Fibroblast of lung (primary cell): ENCODE data around the gene SPOCK1. TPM values are rescaled to one million over a fixed set of nuclear protein-coding genes. Genes with fewer than 3 reads are reported as not detected.

Source experiments
- DNase-seq, 2 donors: peaks; one replicate each; pipeline versions ENCODE4 v3.0.0 to v3.0.0-alpha.2; 2010; ENCODE audit warnings: low read depth in 2 of 2
- H2AFZ ChIP-seq: 2 replicates; pipeline ENCODE4 v1.5.1; 2012; ENCODE audit warnings: low read length, control low read depth, inconsistent platforms
- H3K27ac ChIP-seq: 2 replicates; pipeline ENCODE4 v1.5.1; 2011; ENCODE audit warnings: low read length, control low read depth; ENCODE audit not compliant: insufficient read depth
- H3K27me3 ChIP-seq: 2 replicates; pipeline ENCODE4 v1.5.1; 2011; ENCODE audit warnings: mild to moderate bottlenecking, low read length; ENCODE audit not compliant: control insufficient read depth, insufficient read depth
- H3K36me3 ChIP-seq: 2 replicates; pipeline ENCODE4 v1.5.1; 2011; ENCODE audit warnings: low read length; ENCODE audit not compliant: control insufficient read depth, insufficient read depth
- H3K4me1 ChIP-seq: 2 replicates; pipeline ENCODE4 v1.5.1; 2011; ENCODE audit warnings: low read length; ENCODE audit not compliant: control insufficient read depth, insufficient read depth; ENCODE audit errors: extremely low read depth
- H3K4me2 ChIP-seq: 2 replicates; pipeline ENCODE4 v1.5.1; 2011; ENCODE audit warnings: low read length, control low read depth; ENCODE audit not compliant: insufficient read depth; ENCODE audit errors: extremely low read depth
- H3K4me3 ChIP-seq, 4 experiments: fragments of 200-600 bp in 1 of 4; sonication (generic) in 1 of 4; replicated peaks in 1 of 4; 2 replicates each; pipeline ENCODE4 v1.5.1; 2011 to 2016; ENCODE audit warnings: low read length in 4 of 4, low read depth in 3 of 4, mild to moderate bottlenecking in 3 of 4, control low read depth in 2 of 4, inconsistent platforms in 1 of 4, mixed read lengths in 1 of 4; ENCODE audit not compliant: insufficient read depth in 1 of 4; ENCODE audit errors: control extremely low read depth in 1 of 4
- H3K79me2 ChIP-seq: 2 replicates; pipeline ENCODE4 v1.5.1; 2012; ENCODE audit warnings: mild to moderate bottlenecking, low read length, inconsistent platforms; ENCODE audit not compliant: control insufficient read depth, insufficient read depth
- H3K9ac ChIP-seq: 2 replicates; pipeline ENCODE4 v1.5.1; 2011; ENCODE audit warnings: mild to moderate bottlenecking, low read length, control low read depth; ENCODE audit not compliant: insufficient read depth
- H3K9me3 ChIP-seq: 2 replicates; pipeline ENCODE4 v1.5.1; 2012; ENCODE audit warnings: low read depth, low read length; ENCODE audit not compliant: control insufficient read depth, insufficient read depth
- H4K20me1 ChIP-seq: 2 replicates; pipeline ENCODE4 v1.5.1; 2011; ENCODE audit warnings: low read length; ENCODE audit not compliant: control insufficient read depth, insufficient read depth; ENCODE audit errors: extremely low read depth
- EZH2 ChIP-seq: IDR thresholded peaks from 2 replicates; pipeline ENCODE4 v1.5.1; 2012; ENCODE audit warnings: low read length, control low read depth, mild to moderate bottlenecking; ENCODE audit errors: missing control alignments
- polyA plus RNA-seq, 2 donors: library from polyadenylated mRNA; depleted of rRNA in 1 of 2; stranded (reverse) in 1 of 2; unstranded in 1 of 2; fragments of >200 nt; gene quantifications; 2 replicates each; pipeline ENCODE4 v1.2.1, GENCODE V29; 2011 to 2012; ENCODE audit warnings: missing spikeins in 1 of 2
- total RNA-seq: library from RNA; depleted of rRNA; stranded (reverse); fragments of >200 nt; gene quantifications from 2 replicates; pipeline ENCODE4 v1.2.1, GENCODE V29; 2014
- TF ChIP-seq, protein P1 (sequence below), 2 donors: IDR thresholded peaks in 1 of 2; conservative IDR thresholded peaks in 1 of 2; 1 replicate in 1 of 2; 2 replicates in 1 of 2; pipeline ENCODE4 v1.5.1; 2011 to 2012; ENCODE audit warnings: low read length in 2 of 2, control low read depth in 1 of 2, inconsistent platforms in 1 of 2, low read depth in 1 of 2, mild to moderate bottlenecking in 1 of 2

SPOCK1 gene
- total and polyA plus RNA-seq, 2 donors (not counting 1 experiment from before 2014, with no cell fraction given) = 11.1 to 34.9 TPM

DNA sequence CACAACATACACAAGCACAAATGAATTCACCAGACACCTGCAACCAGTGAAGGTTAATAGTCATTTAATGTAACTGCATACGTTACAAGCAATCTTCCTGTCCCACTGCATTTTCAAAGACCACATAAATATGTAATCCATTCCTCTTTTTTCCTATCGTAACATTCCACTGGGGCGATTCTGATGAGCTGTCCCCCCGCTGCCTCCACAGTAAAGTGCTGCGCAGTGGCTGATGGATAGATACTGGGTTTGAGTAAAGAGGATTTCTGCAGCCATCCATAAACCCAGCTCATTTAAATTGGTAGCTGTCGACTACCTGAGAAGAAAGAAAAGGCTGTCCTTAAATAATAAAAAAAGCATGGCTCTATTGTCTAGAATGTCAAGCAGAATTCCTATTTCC is 181.1 kb downstream of the SPOCK1 start:
- H3K36me3 ChIP-seq = no peaks in the 10 kb centered on the region
- H3K4me3 ChIP-seq = no peak overlapping the region
- H3K9me3 ChIP-seq = no peaks in the 10 kb centered on the region
- no peaks in the 10 kb centered on the region for H3K27me3 ChIP-seq
- no peak overlapping the region for H3K9ac ChIP-seq
- H3K27ac ChIP-seq = no peak overlapping the region
- H3K79me2 ChIP-seq = no peaks in the 10 kb centered on the region
- no peak overlapping the region for H3K4me2 ChIP-seq
- no peaks in the 10 kb centered on the region for H3K4me1 ChIP-seq
- TF ChIP-seq EZH2 = no peak
- TF ChIP-seq, protein P1, sequence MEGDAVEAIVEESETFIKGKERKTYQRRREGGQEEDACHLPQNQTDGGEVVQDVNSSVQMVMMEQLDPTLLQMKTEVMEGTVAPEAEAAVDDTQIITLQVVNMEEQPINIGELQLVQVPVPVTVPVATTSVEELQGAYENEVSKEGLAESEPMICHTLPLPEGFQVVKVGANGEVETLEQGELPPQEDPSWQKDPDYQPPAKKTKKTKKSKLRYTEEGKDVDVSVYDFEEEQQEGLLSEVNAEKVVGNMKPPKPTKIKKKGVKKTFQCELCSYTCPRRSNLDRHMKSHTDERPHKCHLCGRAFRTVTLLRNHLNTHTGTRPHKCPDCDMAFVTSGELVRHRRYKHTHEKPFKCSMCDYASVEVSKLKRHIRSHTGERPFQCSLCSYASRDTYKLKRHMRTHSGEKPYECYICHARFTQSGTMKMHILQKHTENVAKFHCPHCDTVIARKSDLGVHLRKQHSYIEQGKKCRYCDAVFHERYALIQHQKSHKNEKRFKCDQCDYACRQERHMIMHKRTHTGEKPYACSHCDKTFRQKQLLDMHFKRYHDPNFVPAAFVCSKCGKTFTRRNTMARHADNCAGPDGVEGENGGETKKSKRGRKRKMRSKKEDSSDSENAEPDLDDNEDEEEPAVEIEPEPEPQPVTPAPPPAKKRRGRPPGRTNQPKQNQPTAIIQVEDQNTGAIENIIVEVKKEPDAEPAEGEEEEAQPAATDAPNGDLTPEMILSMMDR (conservative IDR thresholded peaks at IDR 0.05 in 1 of 2, IDR thresholded peaks at IDR 0.05 in 1 of 2; ENCODE audit: low read depth in 1 of 2, low read length in 2 of 2) = no peak
- H4K20me1 ChIP-seq = no peaks in the 10 kb centered on the region
- H2AFZ ChIP-seq = no peak overlapping the region
- DNase-seq = no peak

DNA sequence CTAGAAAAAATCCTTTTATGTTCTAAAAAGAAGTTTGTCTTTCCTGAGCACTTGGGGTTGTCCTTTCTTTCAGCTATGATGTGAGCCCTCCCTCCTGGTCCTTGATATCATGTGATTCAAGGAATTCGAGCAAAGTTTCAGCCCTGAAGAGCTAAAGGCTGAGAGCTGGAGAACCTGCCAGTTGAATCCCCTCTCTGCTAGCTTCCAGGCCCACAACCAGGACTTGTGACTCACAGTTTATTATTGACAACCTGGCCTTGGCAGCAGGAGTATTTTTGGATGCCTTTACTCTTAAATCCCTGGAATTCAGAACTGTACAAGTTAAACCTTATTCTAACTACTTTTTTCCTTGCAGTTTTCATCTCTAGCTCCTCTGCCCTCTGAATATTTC is 182.8 kb downstream of the SPOCK1 start:
- no peaks in the 10 kb centered on the region for H3K4me1 ChIP-seq
- no peaks in the 10 kb centered on the region for H4K20me1 ChIP-seq
- no peak overlapping the region for H3K9ac ChIP-seq
- H3K9me3 ChIP-seq = no peaks in the 10 kb centered on the region
- no peak overlapping the region for H3K4me2 ChIP-seq
- no peak for TF ChIP-seq EZH2
- TF ChIP-seq, protein P1 (conservative IDR thresholded peaks at IDR 0.05 in 1 of 2, IDR thresholded peaks at IDR 0.05 in 1 of 2; ENCODE audit: low read depth in 1 of 2, low read length in 2 of 2) = no peak
- H2AFZ ChIP-seq = no peak overlapping the region
- no peaks in the 10 kb centered on the region for H3K79me2 ChIP-seq
- no peak overlapping the region for H3K27ac ChIP-seq
- H3K36me3 ChIP-seq = no peaks in the 10 kb centered on the region
- peak in 1 of 2 donors; percentile 76 for DNase-seq
- no peaks in the 10 kb centered on the region for H3K27me3 ChIP-seq
- no peak overlapping the region for H3K4me3 ChIP-seq

DNA sequence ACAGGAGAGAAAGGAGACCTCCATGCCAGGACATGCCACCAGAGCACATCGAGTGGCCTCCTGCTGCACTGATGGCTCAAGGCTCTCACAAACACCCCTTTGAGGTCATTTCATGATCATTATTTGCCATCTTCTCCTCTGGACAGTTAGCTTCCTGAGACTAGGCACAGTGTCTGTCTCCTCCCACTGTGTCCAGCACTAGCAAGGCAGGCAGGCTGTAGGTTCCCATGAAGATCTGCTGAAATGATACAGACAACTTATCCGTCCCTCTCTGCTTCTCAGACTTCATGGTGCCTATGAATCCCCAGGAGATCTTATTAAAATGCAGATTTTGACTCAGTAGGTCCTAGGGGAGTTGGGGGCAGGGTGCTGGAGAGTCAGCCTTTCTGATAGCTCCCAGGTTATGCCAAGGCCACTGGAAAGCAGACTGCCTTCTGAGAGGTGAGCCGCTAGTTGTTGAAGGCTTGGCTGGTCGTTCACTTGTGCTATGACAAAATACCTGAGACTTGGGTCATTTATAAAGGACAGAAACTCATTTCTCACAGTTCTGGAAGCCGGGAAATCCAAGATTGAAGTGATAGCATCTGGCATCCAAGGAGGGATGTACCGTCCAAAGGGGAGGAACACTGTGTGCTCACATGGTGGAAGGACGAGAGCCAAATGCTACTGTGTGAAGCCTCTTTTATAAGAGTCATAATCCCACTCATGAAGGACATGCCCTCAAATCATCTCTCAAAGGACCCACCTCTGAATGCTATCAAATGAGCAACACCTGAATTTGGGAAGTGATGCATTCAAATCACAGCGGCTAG is 183.4 kb downstream of the SPOCK1 start:
- Histone ChIP-seq H3K27me3 (no peaks in the 10 kb centered on the region), H3K9me3 (no peaks in the 10 kb centered on the region), H3K9ac (no peak overlapping the region), H3K4me2 (no peak overlapping the region), H4K20me1 (no peaks in the 10 kb centered on the region), H3K4me3 (no peak overlapping the region), H2AFZ (no peak overlapping the region), H3K79me2 (no peaks in the 10 kb centered on the region), H3K36me3 (no peaks in the 10 kb centered on the region), H3K4me1 (peaks cover 4% of the 10 kb centered on the region), H3K27ac (no peak overlapping the region)
- no peak for DNase-seq
- TF ChIP-seq EZH2 = no peak
- TF ChIP-seq, protein P1 (conservative IDR thresholded peaks at IDR 0.05 in 1 of 2, IDR thresholded peaks at IDR 0.05 in 1 of 2; ENCODE audit: low read depth in 1 of 2, low read length in 2 of 2) = no peak
